Measurements from ENCODE around the gene TTN. TPM values are rescaled to one million over a fixed set of nuclear protein-coding genes. Genes with fewer than 3 reads are reported as not detected.

Gene TTN
- total RNA-seq, 2 experiments from 2014 or later = 0.02 to 0.19 TPM

- H3K79me2 ChIP-seq (ENCODE audit: insufficient read depth, low read depth, low read length) = no peaks in the 10 kb centered on the region
- no peaks in the 10 kb centered on the region for H3K36me3 ChIP-seq (ENCODE audit: insufficient read depth, low read length)
- H3K9me2 ChIP-seq (ENCODE audit: insufficient read depth, low read length) = no peaks in the 10 kb centered on the region
- H3K4me1 ChIP-seq (ENCODE audit: insufficient read depth, low read length, poor library complexity, severe bottlenecking) = no peaks in the 10 kb centered on the region
- no peak overlapping the region for H3K4me3 ChIP-seq (ENCODE audit: low read depth, low read length, poor library complexity, severe bottlenecking)
- H3K27ac ChIP-seq (ENCODE audit: low read depth, low read length, poor library complexity, severe bottlenecking) = no peak overlapping the region
- no peaks in the 10 kb centered on the region for H3K9me3 ChIP-seq (ENCODE audit: low read length)
- BruUV-seq (replicated peaks) = no TSS peak
- no peak for TF ChIP-seq CTCF (conservative IDR thresholded peaks at IDR 0.05; ENCODE audit: low read length)
- POLR2A ChIA-PET = interaction anchor here (1.1 kb wide), 1 partner anchor 9 kb away, joined by 3 read pairs; no protein-coding TSS in a partner anchor
- DNase-seq (ENCODE audit: low spot score) = no peak
- no peak overlapping the region for H3K4me2 ChIP-seq (ENCODE audit: low read length)
- CTCF ChIA-PET (ENCODE audit: unreplicated experiment) = no interaction called here
- H4K20me1 ChIP-seq (ENCODE audit: insufficient read depth, low read length) = no peaks in the 10 kb centered on the region
- no peak overlapping the region for H2AFZ ChIP-seq (ENCODE audit: low read length)
- intact Hi-C loops (cut with micrococcal nuclease; ENCODE audit: unreplicated experiment) = no loop called here
These were observed 17.0 kb upstream of the TTN start for GRCh38 chr2:178824181-178824580.

- no peaks in the 10 kb centered on the region for H3K9me3 ChIP-seq (ENCODE audit: low read length)
- H3K9me2 ChIP-seq (ENCODE audit: insufficient read depth, low read length) = no peaks in the 10 kb centered on the region
- no TSS peak for BruUV-seq (replicated peaks)
- POLR2A ChIA-PET = interaction anchor here (0.6 to 0.7 kb wide), 2 partner anchors 8 to 183 kb away, joined by 3 to 4 read pairs; no protein-coding TSS in a partner anchor
- no peaks in the 10 kb centered on the region for H4K20me1 ChIP-seq (ENCODE audit: insufficient read depth, low read length)
- TF ChIP-seq CTCF (conservative IDR thresholded peaks at IDR 0.05; ENCODE audit: low read length) (no peak), EZH2phosphoT487 (IDR thresholded peaks at IDR 0.05; ENCODE audit: borderline replicate concordance, low read depth, low read length) (no peak)
- H3K4me2 ChIP-seq (ENCODE audit: low read length) = no peak overlapping the region
- no peaks in the 10 kb centered on the region for H3K4me1 ChIP-seq (ENCODE audit: insufficient read depth, low read length, poor library complexity, severe bottlenecking)
- no peak for DNase-seq (ENCODE audit: low spot score)
- H3K4me3 ChIP-seq (ENCODE audit: low read depth, low read length, poor library complexity, severe bottlenecking) = no peak overlapping the region
- H3K79me2 ChIP-seq (ENCODE audit: insufficient read depth, low read depth, low read length) = no peaks in the 10 kb centered on the region
- intact Hi-C loops (cut with micrococcal nuclease; ENCODE audit: unreplicated experiment) = no loop called here
- H2AFZ ChIP-seq (ENCODE audit: low read length) = no peak overlapping the region
- no peak overlapping the region for H3K27ac ChIP-seq (ENCODE audit: low read depth, low read length, poor library complexity, severe bottlenecking)
- H3K36me3 ChIP-seq (ENCODE audit: insufficient read depth, low read length) = no peaks in the 10 kb centered on the region
- CTCF ChIA-PET (ENCODE audit: unreplicated experiment) = interaction anchor here (0.6 to 0.9 kb wide), 2 partner anchors 91 to 362 kb away, joined by 3 read pairs; no protein-coding TSS in a partner anchor
These were observed 12.8 kb upstream of the TTN start for GRCh38 chr2:178819992-178820391.

GRCh38 chr2:178819147-178819875 is 12.1 kb upstream of the TTN start:
- H3K4me1 ChIP-seq (ENCODE audit: insufficient read depth, low read length, poor library complexity, severe bottlenecking) = no peaks in the 10 kb centered on the region
- H3K4me3 ChIP-seq (ENCODE audit: low read depth, low read length, poor library complexity, severe bottlenecking) = no peak overlapping the region
- ChIA-PET POLR2A (no interaction called here), CTCF (ENCODE audit: unreplicated experiment) (interaction anchor here (0.6 to 0.9 kb wide), 2 partner anchors 92 to 362 kb away, joined by 3 read pairs; no protein-coding TSS in a partner anchor)
- BruUV-seq (replicated peaks) = no TSS peak
- H2AFZ ChIP-seq (ENCODE audit: low read length) = no peak overlapping the region
- no peaks in the 10 kb centered on the region for H4K20me1 ChIP-seq (ENCODE audit: insufficient read depth, low read length)
- no peak overlapping the region for H3K27ac ChIP-seq (ENCODE audit: low read depth, low read length, poor library complexity, severe bottlenecking)
- intact Hi-C loops (cut with micrococcal nuclease; ENCODE audit: unreplicated experiment) = no loop called here
- no peaks in the 10 kb centered on the region for H3K36me3 ChIP-seq (ENCODE audit: insufficient read depth, low read length)
- DNase-seq (ENCODE audit: low spot score) = no peak
- TF ChIP-seq EZH2phosphoT487 (IDR thresholded peaks at IDR 0.05; ENCODE audit: borderline replicate concordance, low read depth, low read length) (no peak), CTCF (conservative IDR thresholded peaks at IDR 0.05; ENCODE audit: low read length) (no peak)
- no peaks in the 10 kb centered on the region for H3K9me3 ChIP-seq (ENCODE audit: low read length)
- no peaks in the 10 kb centered on the region for H3K9me2 ChIP-seq (ENCODE audit: insufficient read depth, low read length)
- no peak overlapping the region for H3K4me2 ChIP-seq (ENCODE audit: low read length)
- no peaks in the 10 kb centered on the region for H3K79me2 ChIP-seq (ENCODE audit: insufficient read depth, low read depth, low read length)
